DMS53 treated with DMSO at 0.1 percent for 48 hours (cell line): ENCODE results near the gene IFITM10.

ENCODE experiments used
- DNase-seq: peaks from one replicate; lab custom pipeline; 2025; ENCODE audit not compliant: unreplicated experiment; lab: John Stamatoyannopoulos, UW

IFITM10 gene

GRCh38 chr11:1753229-1753928 lies 3.0 kb upstream of the IFITM10 start:
- no peak for DNase-seq

- no peak for DNase-seq
Observed at GRCh38 chr11:1752907-1753228, 2.5 kb upstream of the IFITM10 start.

- no peak for DNase-seq
Observed at GRCh38 chr11:1751999-1752906, 1.9 kb upstream of the IFITM10 start.

GRCh38 chr11:1751531-1751921 lies 1.1 kb upstream of the IFITM10 start:
- no peak for DNase-seq

GRCh38 chr11:1750840-1751530 lies 590 bp upstream of the IFITM10 start:
- DNase-seq: no peak

GRCh38 chr11:1749395-1750351 lies 722 bp downstream of the IFITM10 start:
- peak; percentile 4 for DNase-seq

GRCh38 chr11:1748636-1749394 lies 1.6 kb downstream of the IFITM10 start:
- DNase-seq: no peak

GRCh38 chr11:1747753-1748635 lies 2.4 kb downstream of the IFITM10 start:
- DNase-seq: no peak

- no peak for DNase-seq
Observed at GRCh38 chr11:1746956-1747752, 3.2 kb downstream of the IFITM10 start.

- DNase-seq: no peak
Observed at GRCh38 chr11:1746511-1746931, 3.9 kb downstream of the IFITM10 start.

GRCh38 chr11:1745701-1746320 lies 4.6 kb downstream of the IFITM10 start:
- no peak for DNase-seq

- DNase-seq: no peak
Observed at GRCh38 chr11:1744891-1745700, 5.3 kb downstream of the IFITM10 start.

GRCh38 chr11:1744137-1744886 lies 6.1 kb downstream of the IFITM10 start:
- DNase-seq: no peak

- DNase-seq: no peak
Observed at GRCh38 chr11:1743585-1744136, 6.7 kb downstream of the IFITM10 start.

GRCh38 chr11:1742869-1743584 lies 7.4 kb downstream of the IFITM10 start:
- DNase-seq: no peak
